Ascending aorta (tissue), 2 donors: ENCODE data around the gene CSPG5. TPM values are rescaled to one million over a fixed set of nuclear protein-coding genes. Genes with fewer than 3 reads are reported as not detected.

Source experiments
- DNase-seq, 2 donors: peaks; one replicate each; pipeline ENCODE4 v3.0.0-alpha.2; 2019; ENCODE audit warnings: low spot score in 2 of 2
- H3K27ac ChIP-seq, 2 donors: fragments of 200-600 bp; sonication (generic); one replicate each; pipeline ENCODE4 v1.5.1; 2016 to 2017; ENCODE audit warnings: mild to moderate bottlenecking in 1 of 2
- H3K27me3 ChIP-seq: fragments of 200-600 bp; sonication (generic); one replicate; pipeline ENCODE4 v1.5.1; 2017
- H3K36me3 ChIP-seq, 2 donors: fragments of 200-600 bp; sonication (generic); one replicate each; pipeline ENCODE4 v1.5.1; 2016
- H3K4me1 ChIP-seq, 2 donors: fragments of 200-600 bp; sonication (generic); one replicate each; pipeline ENCODE4 v1.5.1; 2016 to 2017; ENCODE audit warnings: mild to moderate bottlenecking in 1 of 2
- H3K4me3 ChIP-seq, 2 donors: fragments of 200-600 bp; sonication (generic); one replicate each; pipeline ENCODE4 v1.5.1; 2016 to 2017; ENCODE audit warnings: mild to moderate bottlenecking in 1 of 2
- H3K9me3 ChIP-seq, 2 donors: fragments of 200-600 bp; sonication (generic); one replicate each; pipeline ENCODE4 v1.5.1; 2016
- CTCF ChIP-seq, 3 experiments: fragments of 200-600 bp in 2 of 3; fragments of 450-650 bp in 1 of 3; sonication (generic) in 2 of 3; IDR thresholded peaks; one replicate each; pipeline ENCODE4 v1.5.1; 2016 to 2019; ENCODE audit warnings: antibody characterized with exemption in 3 of 3, mild to moderate bottlenecking in 1 of 3, moderate library complexity in 1 of 3
- intact Hi-C: fragments of 100-400 bp; cut with DNase I; formaldehyde crosslinking; loops from one replicate; pipeline ENCODE4 v1.15.1; 2023
- total RNA-seq: library from RNA; depleted of rRNA; stranded (reverse); fragments of >200 nt; gene quantifications from one replicate; pipeline ENCODE4 v1.1.0, GENCODE V29; 2016

The CSPG5 gene
- total RNA-seq, 1 donor from 2014 or later: 1.7 TPM

GRCh38 chr3:47594792-47595191, 16.1 kb upstream of the CSPG5 start:
- H3K36me3 ChIP-seq: peaks cover 21 to 23% of the 10 kb centered on the region in 2 donors
- TF ChIP-seq CTCF (IDR thresholded peaks at IDR 0.05): no peak
- intact Hi-C loops: no loop called here

GRCh38 chr3:47592066-47592795, 13.6 kb upstream of the CSPG5 start:
- intact Hi-C loops: no loop called here
- no peaks in the 10 kb centered on the region for H3K4me1 ChIP-seq
- no peak for TF ChIP-seq CTCF (IDR thresholded peaks at IDR 0.05)
- DNase-seq: no peak
- no peak overlapping the region for H3K4me3 ChIP-seq
- H3K9me3 ChIP-seq: no peaks in the 10 kb centered on the region
- no peaks in the 10 kb centered on the region for H3K27me3 ChIP-seq
- peaks cover 31 to 43% of the 10 kb centered on the region in 2 donors for H3K36me3 ChIP-seq
- H3K27ac ChIP-seq: no peak overlapping the region

More at GRCh38 chr3:47594792-47595191, 16.1 kb upstream of the CSPG5 start:
- no peak overlapping the region for H3K27ac ChIP-seq
- H3K4me3 ChIP-seq: no peak overlapping the region
- no peaks in the 10 kb centered on the region for H3K4me1 ChIP-seq
- no peaks in the 10 kb centered on the region for H3K27me3 ChIP-seq
- DNase-seq: no peak
- H3K9me3 ChIP-seq: no peaks in the 10 kb centered on the region

- TF ChIP-seq CTCF (IDR thresholded peaks at IDR 0.05): no peak
- Histone ChIP-seq H3K4me1 (no peaks in the 10 kb centered on the region), H3K9me3 (no peaks in the 10 kb centered on the region), H3K4me3 (no peak overlapping the region), H3K36me3 (peaks cover 36 to 62% of the 10 kb centered on the region in 2 donors), H3K27ac (no peak overlapping the region), H3K27me3 (no peaks in the 10 kb centered on the region)
- no peak for DNase-seq
- intact Hi-C loops: no loop called here
These were observed 11.6 kb upstream of the CSPG5 start for GRCh38 chr3:47590216-47590615.

- Histone ChIP-seq H3K4me1 (no peaks in the 10 kb centered on the region), H3K27me3 (no peaks in the 10 kb centered on the region), H3K27ac (no peak overlapping the region), H3K36me3 (peaks cover 28 to 51% of the 10 kb centered on the region in 2 donors), H3K9me3 (no peaks in the 10 kb centered on the region), H3K4me3 (no peak overlapping the region)
- TF ChIP-seq CTCF (IDR thresholded peaks at IDR 0.05): no peak
- intact Hi-C loops: no loop called here
- no peak for DNase-seq
These were observed 9.9 kb upstream of the CSPG5 start for GRCh38 chr3:47588587-47588986.

- no peak overlapping the region for H3K27ac ChIP-seq
- no peak for TF ChIP-seq CTCF (IDR thresholded peaks at IDR 0.05)
- H3K4me1 ChIP-seq: no peaks in the 10 kb centered on the region
- intact Hi-C loops: no loop called here
- H3K4me3 ChIP-seq: no peak overlapping the region
- no peaks in the 10 kb centered on the region for H3K9me3 ChIP-seq
- no peaks in the 10 kb centered on the region for H3K27me3 ChIP-seq
- no peak for DNase-seq
- H3K36me3 ChIP-seq: peaks cover 28 to 51% of the 10 kb centered on the region in 2 donors
These were observed 9.4 kb upstream of the CSPG5 start for GRCh38 chr3:47588053-47588452.
